Sigmoid colon (tissue), 4 donors: ENCODE results near the gene ARHGAP25.
"Not testable (repeated sequence)": the region's sequence is repeated elsewhere in the genome, so short reads cannot be mapped to it uniquely, and the experiment has no call there.

ENCODE experiments used
- CTCF ChIP-seq, 4 experiments: fragments of 450-650 bp in 3 of 4; fragments of 200-600 bp in 1 of 4; IDR thresholded peaks; one replicate each; pipeline ENCODE4 v1.5.1; 2016 to 2019; ENCODE audit warnings: antibody characterized with exemption in 4 of 4, mild to moderate bottlenecking in 3 of 4, moderate library complexity in 2 of 4
- POLR2AphosphoS5 ChIP-seq, 4 donors: sonication (generic); formaldehyde crosslinking; IDR thresholded peaks; one replicate each; pipeline ENCODE4 v1.6.1; 2017; ENCODE audit warnings: antibody characterized with exemption in 4 of 4

GRCh38 chr2:68802161-68802560 is 67.5 kb downstream of the ARHGAP25 start:
- TF ChIP-seq CTCF, POLR2AphosphoS5 (IDR thresholded peaks at IDR 0.05): not testable (repeated sequence)
